Keratinocyte (primary cell): ENCODE results near the gene TAGLN2. TPM values are rescaled to one million over a fixed set of nuclear protein-coding genes. Genes with fewer than 3 reads are reported as not detected.

Experiments used
- DNase-seq: peaks from one replicate; pipeline ENCODE4 v3.0.0-alpha.2; 2011; ENCODE audit warnings: low read depth, missing footprints, low spot score
- FAIRE-seq: peaks from 2 replicates; lab custom pipeline; 2011; peaks lifted over from hg19 to GRCh38; lab: Jason Lieb, UNC
- H2AFZ ChIP-seq: 2 replicates; pipeline ENCODE4 v1.6.0; 2012; ENCODE audit warnings: low read length, control low read depth, inconsistent platforms; ENCODE audit not compliant: control insufficient read depth
- H3K27ac ChIP-seq: 2 replicates; pipeline ENCODE4 v1.5.1; 2011; ENCODE audit warnings: low read length; ENCODE audit not compliant: control insufficient read depth, insufficient read depth
- H3K27me3 ChIP-seq: 3 replicates; pipeline ENCODE4 v1.6.0; 2011; ENCODE audit warnings: low read length; ENCODE audit not compliant: control insufficient read depth, insufficient read depth; ENCODE audit errors: extremely low read depth
- H3K36me3 ChIP-seq, 2 experiments: 2 replicates in 1 of 2; 3 replicates in 1 of 2; pipeline ENCODE4 v1.5.1; 2011; ENCODE audit warnings: low read length in 2 of 2, mild to moderate bottlenecking in 1 of 2; ENCODE audit not compliant: control insufficient read depth in 2 of 2, insufficient read depth in 2 of 2; ENCODE audit errors: extremely low read depth in 1 of 2
- H3K4me1 ChIP-seq: 3 replicates; pipeline ENCODE4 v1.5.1; 2011; ENCODE audit warnings: low read length; ENCODE audit not compliant: control insufficient read depth, insufficient read depth; ENCODE audit errors: extremely low read depth
- H3K4me2 ChIP-seq: 3 replicates; pipeline ENCODE4 v1.6.0; 2011; ENCODE audit warnings: low read depth, low read length; ENCODE audit not compliant: control insufficient read depth, insufficient read depth; ENCODE audit errors: extremely low read depth
- H3K4me3 ChIP-seq, 3 experiments: fragments of 200-600 bp in 1 of 3; sonication (generic) in 1 of 3; 2 replicates in 2 of 3; 3 replicates in 1 of 3; pipeline ENCODE4 v1.5.1; 2011 to 2016; ENCODE audit warnings: low read length in 3 of 3, mild to moderate bottlenecking in 3 of 3, control low read depth in 2 of 3, inconsistent platforms in 1 of 3, low read depth in 1 of 3, mixed read lengths in 1 of 3, mixed run types in 1 of 3, moderate library complexity in 1 of 3; ENCODE audit not compliant: control insufficient read depth in 2 of 3, insufficient read depth in 2 of 3; ENCODE audit errors: extremely low read depth in 1 of 3
- H3K79me2 ChIP-seq: 2 replicates; pipeline ENCODE4 v1.6.0; 2012; ENCODE audit warnings: low read length; ENCODE audit not compliant: control insufficient read depth, insufficient read depth
- H3K9ac ChIP-seq: 3 replicates; pipeline ENCODE4 v1.6.0; 2011; ENCODE audit warnings: low read length; ENCODE audit not compliant: control insufficient read depth, insufficient read depth; ENCODE audit errors: extremely low read depth
- H3K9me1 ChIP-seq: 3 replicates; pipeline ENCODE4 v1.6.0; 2011; ENCODE audit warnings: low read length; ENCODE audit not compliant: control insufficient read depth, insufficient read depth; ENCODE audit errors: extremely low read depth
- H3K9me3 ChIP-seq: 2 replicates; pipeline ENCODE4 v1.5.1; 2012; ENCODE audit warnings: low read depth, low read length; ENCODE audit not compliant: control insufficient read depth
- H4K20me1 ChIP-seq: 3 replicates; pipeline ENCODE4 v1.6.0; 2011; ENCODE audit warnings: low read length; ENCODE audit not compliant: control insufficient read depth, insufficient read depth; ENCODE audit errors: extremely low read depth
- EZH2 ChIP-seq: IDR thresholded peaks from one replicate; pipeline ENCODE4 v1.6.1; 2012; ENCODE audit warnings: inconsistent platforms, mild to moderate bottlenecking, low read length, moderate library complexity
- dilution Hi-C: fragments of 300-500 bp; cut with MboI; formaldehyde crosslinking; loops from one replicate; pipeline ENCODE4 v1.7.0; 2020; ENCODE audit warnings: low sequenced_read_pairs; ENCODE audit not compliant: extremely low pct_ligation_motif_present
- polyA plus RNA-seq, 5 experiments: library from polyadenylated mRNA; depleted of rRNA in 3 of 5; stranded (reverse) in 3 of 5; stranded (forward) in 1 of 5; unstranded in 1 of 5; fragments of >200 nt; gene quantifications; 1 replicate in 1 of 5; 2 replicates in 3 of 5; 3 replicates in 1 of 5; pipeline versions ENCODE4 v1.2.1 to v1.2.3, GENCODE V29; 2011 to 2012; ENCODE audit warnings: missing spikeins in 2 of 5, low read depth in 1 of 5, low replicate concordance in 1 of 5
- TF ChIP-seq, protein P1 (sequence below), 3 experiments: IDR thresholded peaks in 1 of 3; conservative IDR thresholded peaks in 1 of 3; optimal IDR thresholded peaks in 1 of 3; 2 replicates in 2 of 3; 3 replicates in 1 of 3; pipeline versions ENCODE3 to v1.5.1; 2011; ENCODE audit warnings: low read length in 3 of 3, mild to moderate bottlenecking in 3 of 3, moderate library complexity in 2 of 3, control low read depth in 1 of 3, inconsistent platforms in 1 of 3; ENCODE audit not compliant: insufficient read depth in 2 of 3; ENCODE audit errors: extremely low read depth in 1 of 3

Gene TAGLN2
- polyA plus RNA-seq, 1 donor (not counting 4 experiments of a cell fraction or from before 2014, with no cell fraction given) = 709 TPM

DNA sequence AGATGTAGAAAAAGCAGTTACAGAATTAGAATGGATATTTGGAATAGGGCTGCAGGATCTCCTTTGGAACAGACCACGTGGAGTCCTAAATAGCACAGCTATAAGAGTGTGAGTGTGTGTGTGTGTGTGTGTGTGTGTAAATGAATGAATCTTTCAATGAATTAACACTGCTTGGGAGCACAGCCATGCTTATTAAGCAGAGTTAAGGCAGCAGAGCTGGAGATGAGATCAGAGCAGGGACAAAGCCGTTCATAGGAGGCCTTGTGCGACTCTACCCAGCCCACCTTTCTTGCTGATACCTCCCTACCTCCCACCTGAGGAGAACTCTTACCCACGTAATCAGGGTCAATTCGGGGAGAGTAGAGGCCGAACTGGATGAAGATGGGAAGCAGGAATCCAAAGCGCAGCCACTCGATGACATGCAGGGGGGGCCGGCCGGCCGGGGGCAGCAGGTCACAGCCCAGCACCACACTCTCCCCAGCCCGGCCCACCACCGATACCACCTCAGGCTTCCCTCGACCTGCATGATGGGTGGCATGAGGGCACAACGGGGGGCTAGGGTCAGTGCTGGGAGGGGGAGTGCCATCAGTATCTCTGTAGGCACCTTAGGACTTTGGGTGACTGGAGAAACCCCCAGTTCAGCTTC is 17.4 kb upstream of the TAGLN2 start:
- dilution Hi-C loops = no loop called here
- Histone ChIP-seq H3K4me1 (peaks cover 65% of the 10 kb centered on the region), H3K4me3 (no peak overlapping the region), H3K27ac (no peak overlapping the region), H3K36me3 (no peaks in the 10 kb centered on the region), H3K4me2 (no peak overlapping the region), H3K9me3 (no peaks in the 10 kb centered on the region), H3K27me3 (no peaks in the 10 kb centered on the region), H2AFZ (no peak overlapping the region), H3K9ac (no peak overlapping the region), H3K9me1 (peaks cover 4% of the 10 kb centered on the region), H4K20me1 (no peaks in the 10 kb centered on the region), H3K79me2 (no peaks in the 10 kb centered on the region)
- no peak for TF ChIP-seq EZH2
- TF ChIP-seq, protein P1, sequence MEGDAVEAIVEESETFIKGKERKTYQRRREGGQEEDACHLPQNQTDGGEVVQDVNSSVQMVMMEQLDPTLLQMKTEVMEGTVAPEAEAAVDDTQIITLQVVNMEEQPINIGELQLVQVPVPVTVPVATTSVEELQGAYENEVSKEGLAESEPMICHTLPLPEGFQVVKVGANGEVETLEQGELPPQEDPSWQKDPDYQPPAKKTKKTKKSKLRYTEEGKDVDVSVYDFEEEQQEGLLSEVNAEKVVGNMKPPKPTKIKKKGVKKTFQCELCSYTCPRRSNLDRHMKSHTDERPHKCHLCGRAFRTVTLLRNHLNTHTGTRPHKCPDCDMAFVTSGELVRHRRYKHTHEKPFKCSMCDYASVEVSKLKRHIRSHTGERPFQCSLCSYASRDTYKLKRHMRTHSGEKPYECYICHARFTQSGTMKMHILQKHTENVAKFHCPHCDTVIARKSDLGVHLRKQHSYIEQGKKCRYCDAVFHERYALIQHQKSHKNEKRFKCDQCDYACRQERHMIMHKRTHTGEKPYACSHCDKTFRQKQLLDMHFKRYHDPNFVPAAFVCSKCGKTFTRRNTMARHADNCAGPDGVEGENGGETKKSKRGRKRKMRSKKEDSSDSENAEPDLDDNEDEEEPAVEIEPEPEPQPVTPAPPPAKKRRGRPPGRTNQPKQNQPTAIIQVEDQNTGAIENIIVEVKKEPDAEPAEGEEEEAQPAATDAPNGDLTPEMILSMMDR (optimal IDR thresholded peaks at IDR 0.05 in 1 of 3, IDR thresholded peaks at IDR 0.05 in 1 of 3, conservative IDR thresholded peaks at IDR 0.05 in 1 of 3; ENCODE audit: extremely low read depth in 1 of 3, insufficient read depth in 2 of 3, low read length in 3 of 3) = no peak
- no peak for DNase-seq
- FAIRE-seq = peak; percentile 44

DNA sequence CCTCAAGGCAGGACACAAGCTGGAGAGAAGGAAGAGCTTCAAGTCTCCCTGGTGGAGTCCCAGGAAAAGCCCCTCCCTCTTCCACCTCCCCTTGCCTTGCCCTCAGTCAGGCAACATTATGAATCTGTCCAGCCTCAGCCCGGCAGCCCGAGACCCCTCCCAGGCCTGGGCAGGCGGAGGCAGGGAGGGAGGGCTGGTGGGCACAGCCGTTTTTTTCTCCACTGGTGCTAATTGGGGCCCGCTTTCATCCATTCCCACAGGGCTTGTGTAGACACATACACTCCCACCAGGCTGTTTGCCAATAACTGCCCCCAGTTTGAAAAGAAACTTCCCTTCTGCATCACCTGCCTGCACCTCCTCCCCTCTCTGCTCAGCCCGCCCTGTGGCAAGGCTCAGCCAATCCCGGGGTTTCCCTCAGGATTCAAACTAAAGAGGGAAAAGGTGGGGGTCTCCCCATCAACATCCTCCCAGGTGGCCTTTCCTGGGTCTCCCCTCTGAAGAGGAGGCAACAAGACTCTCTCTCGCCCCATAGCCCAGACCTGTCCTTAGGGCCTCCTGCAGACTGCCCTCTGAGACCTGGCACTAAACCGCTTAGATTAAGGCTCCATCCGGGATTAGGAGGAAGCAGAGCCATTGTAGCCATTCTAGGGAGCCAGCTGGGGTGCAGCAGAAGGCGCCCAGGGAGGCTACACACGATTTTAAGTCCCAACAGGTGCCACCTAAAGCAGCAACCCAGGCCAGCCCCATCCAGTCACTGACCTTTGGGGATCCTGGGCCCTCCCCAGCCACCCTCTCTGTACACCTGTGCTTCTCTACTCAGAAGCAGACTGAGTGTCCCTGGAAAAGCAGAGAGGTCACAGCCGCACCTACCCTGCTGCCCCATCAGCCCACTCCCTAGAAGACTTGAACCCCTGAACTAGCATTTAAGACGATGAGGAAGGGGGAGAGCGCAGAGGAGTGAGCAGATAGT is 16.6 kb upstream of the TAGLN2 start:
- no peaks in the 10 kb centered on the region for H4K20me1 ChIP-seq
- H3K27me3 ChIP-seq = no peaks in the 10 kb centered on the region
- peak overlapping the region; percentile 9 for H3K4me2 ChIP-seq
- H3K27ac ChIP-seq = no peak overlapping the region
- no peak overlapping the region for H3K9ac ChIP-seq
- no peak for TF ChIP-seq EZH2
- TF ChIP-seq, protein P1 (optimal IDR thresholded peaks at IDR 0.05 in 1 of 3, IDR thresholded peaks at IDR 0.05 in 1 of 3, conservative IDR thresholded peaks at IDR 0.05 in 1 of 3; ENCODE audit: extremely low read depth in 1 of 3, insufficient read depth in 2 of 3, low read length in 3 of 3) = no peak
- no peaks in the 10 kb centered on the region for H3K36me3 ChIP-seq
- dilution Hi-C loops = no loop called here
- peaks cover 4% of the 10 kb centered on the region for H3K9me1 ChIP-seq
- H2AFZ ChIP-seq = no peak overlapping the region
- H3K4me1 ChIP-seq = peaks cover 73% of the 10 kb centered on the region
- no peak overlapping the region for H3K4me3 ChIP-seq
- H3K9me3 ChIP-seq = no peaks in the 10 kb centered on the region
- DNase-seq (no peak), FAIRE-seq (no peak)
- H3K79me2 ChIP-seq = no peaks in the 10 kb centered on the region
